Panc1 (cell line): Measurements from ENCODE around the gene EPHB6.

Experiments
- CTCF ChIP-seq: fragments of 450-650 bp; IDR thresholded peaks from 2 replicates; pipeline ENCODE4 v1.5.1; 2017; ENCODE audit warnings: mild to moderate bottlenecking
- REST ChIP-seq, 2 experiments: IDR thresholded peaks; 2 replicates each; pipeline ENCODE4 v1.6.1; 2011 to 2012; ENCODE audit warnings: low read depth in 2 of 2, control low read depth in 1 of 2, low read length in 1 of 2, mild to moderate bottlenecking in 1 of 2, moderate library complexity in 1 of 2; ENCODE audit not compliant: insufficient read depth in 1 of 2

- TF ChIP-seq REST (IDR thresholded peaks at IDR 0.05; ENCODE audit: insufficient read depth in 1 of 2, low read depth in 2 of 2, low read length in 1 of 2) (no peak), CTCF (no peak)
These were observed 3.6 kb upstream of the EPHB6 start for GRCh38 chr7:142851269-142851668.
